ENCODE data around the gene POLE2.

- TF ChIP-seq CTCF (IDR thresholded peaks at IDR 0.05) (no peak), POLR2A (IDR thresholded peaks at IDR 0.05) (no peak)
Observed at GRCh38 chr14:49642163-49642562, 45.9 kb downstream of the POLE2 start.
